CD8-positive, alpha-beta memory T cell (primary cell): ENCODE data around the gene AHI1. TPM values are rescaled to one million over a fixed set of nuclear protein-coding genes. Genes with fewer than 3 reads are reported as not detected.
"Not testable (repeated sequence)": the region's sequence is repeated elsewhere in the genome, so short reads cannot be mapped to it uniquely, and the experiment has no call there.

Experiments
- CTCF ChIA-PET: fragments of 350-600 bp; sonication (Branson Sonifier 250); formaldehyde crosslinking; loops from one replicate; lab custom pipeline; 2021; ENCODE audit warnings: antibody characterized with exemption; lab: Charles Lee
- POLR2A ChIA-PET: fragments of 350-600 bp; sonication (Branson Sonifier 250); formaldehyde crosslinking; loops from one replicate; lab custom pipeline; 2021; ENCODE audit warnings: antibody characterized with exemption; lab: Charles Lee
- DNase-seq, 5 donors: peaks; one replicate each; pipeline versions ENCODE4 v3.0.0 to v3.0.0-alpha.2; 2020 to 2022; ENCODE audit warnings: mixed read lengths in 1 of 5
- H3K27ac ChIP-seq: one replicate; pipeline ENCODE4 v1.7.0; 2013; ENCODE audit warnings: low read depth, mild to moderate bottlenecking, low read length, moderate library complexity
- H3K27me3 ChIP-seq: 2 replicates; pipeline ENCODE4 v1.7.0; 2013; ENCODE audit warnings: low read length, mild to moderate bottlenecking; ENCODE audit not compliant: insufficient read depth, poor library complexity, severe bottlenecking
- H3K36me3 ChIP-seq: 2 replicates; pipeline ENCODE4 v1.7.0; 2013; ENCODE audit warnings: mild to moderate bottlenecking, low read length, moderate library complexity; ENCODE audit not compliant: insufficient read depth
- H3K4me1 ChIP-seq: 2 replicates; pipeline ENCODE4 v1.7.0; 2013; ENCODE audit warnings: mild to moderate bottlenecking, low read length, moderate library complexity; ENCODE audit not compliant: insufficient read depth
- H3K4me3 ChIP-seq: 2 replicates; pipeline ENCODE4 v1.7.0; 2013; ENCODE audit warnings: mild to moderate bottlenecking, low read length
- H3K9me3 ChIP-seq: 2 replicates; pipeline ENCODE4 v1.7.0; 2013; ENCODE audit warnings: mild to moderate bottlenecking, low read length
- H3K27ac Mint-ChIP-seq, 8 donors: one replicate each; pipeline ENCODE4 v1.8.0; 2020 to 2021; ENCODE audit warnings: mixed read lengths in 8 of 8, mild to moderate bottlenecking in 6 of 8, inconsistent platforms in 3 of 8, moderate library complexity in 3 of 8
- H3K27me3 Mint-ChIP-seq, 2 donors: one replicate each; pipeline ENCODE4 v1.8.0; 2020 to 2021; ENCODE audit warnings: mixed read lengths in 2 of 2, mild to moderate bottlenecking in 1 of 2, moderate library complexity in 1 of 2
- H3K36me3 Mint-ChIP-seq, 3 donors: one replicate each; pipeline ENCODE4 v1.8.0; 2020 to 2021; ENCODE audit warnings: mixed read lengths in 3 of 3, inconsistent platforms in 1 of 3, mild to moderate bottlenecking in 1 of 3
- H3K4me1 Mint-ChIP-seq, 3 donors: one replicate each; pipeline ENCODE4 v1.8.0; 2020 to 2021; ENCODE audit warnings: mixed read lengths in 3 of 3, inconsistent platforms in 1 of 3, mild to moderate bottlenecking in 1 of 3
- H3K4me3 Mint-ChIP-seq, 7 donors: one replicate each; pipeline ENCODE4 v1.8.0; 2020 to 2021; ENCODE audit warnings: mixed read lengths in 7 of 7, mild to moderate bottlenecking in 6 of 7, moderate library complexity in 4 of 7, inconsistent platforms in 2 of 7
- H3K9me3 Mint-ChIP-seq, 5 donors: one replicate each; pipeline ENCODE4 v1.8.0; 2020 to 2022; ENCODE audit warnings: mixed read lengths in 5 of 5, mild to moderate bottlenecking in 3 of 5, moderate library complexity in 2 of 5, inconsistent platforms in 1 of 5
- polyA plus RNA-seq: library from polyadenylated mRNA; unstranded; fragments of 300-500 nt; fragmentation: Illumina TruSeq; gene quantifications from one replicate; pipeline ENCODE4 v1.2.3, GENCODE V29; 2021
- total RNA-seq, 2 experiments: library from RNA; stranded (reverse); gene quantifications; one replicate each; pipeline ENCODE4 v1.2.3, GENCODE V29; 2021

Gene AHI1
- total and polyA plus RNA-seq, 3 experiments from 2014 or later = 3.6 to 41.2 (median 41.1) TPM

DNA sequence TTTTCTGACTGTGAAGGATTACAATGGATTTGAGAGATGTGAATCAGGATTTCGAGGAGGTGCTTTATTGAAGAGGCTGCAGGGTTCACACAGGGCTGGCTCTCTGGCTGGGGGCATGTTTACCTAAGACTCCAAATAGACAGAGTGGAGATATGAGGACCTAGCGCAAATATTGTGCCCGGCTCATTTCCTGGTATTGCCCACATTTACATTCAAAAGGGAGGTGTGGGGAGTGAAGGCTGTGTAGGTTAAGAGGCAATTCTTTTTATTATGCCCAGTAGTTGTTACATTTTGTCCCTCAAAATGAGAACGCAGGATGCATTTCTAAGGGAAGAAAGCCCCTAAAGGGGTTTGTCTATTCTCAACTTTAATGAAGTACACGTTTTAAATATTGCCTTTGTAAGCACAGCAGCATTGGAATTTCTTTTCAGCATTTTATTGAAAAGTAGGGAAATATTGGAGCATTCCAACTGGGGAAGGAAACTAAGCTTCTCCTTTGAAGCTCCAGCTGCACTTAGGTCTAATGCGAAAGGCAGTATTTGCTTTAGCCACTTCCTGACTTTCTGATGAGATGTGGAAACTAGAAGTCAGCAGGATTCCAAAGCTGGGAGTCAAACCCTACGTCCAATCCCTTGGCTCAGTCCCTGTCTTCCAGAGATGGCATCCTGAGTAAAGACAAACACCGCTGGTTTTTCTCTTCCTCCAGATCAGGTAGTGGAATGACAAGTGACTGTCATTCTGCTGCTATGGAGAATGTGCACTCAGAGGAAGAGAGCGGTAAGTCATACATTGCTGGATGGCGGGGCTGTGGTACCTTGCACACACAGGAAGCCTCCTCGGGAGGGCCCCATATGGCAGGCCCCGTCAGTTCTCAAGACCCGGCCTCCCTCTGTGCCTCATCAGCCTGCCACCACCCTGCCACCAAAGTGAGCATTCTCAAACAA is 245.8 kb downstream of the AHI1 start:
- Mint-ChIP-seq H3K36me3 (no peaks in the 10 kb centered on the region), H3K27ac (no peak overlapping the region), H3K27me3 (peaks cover 0 to 1% of the 10 kb centered on the region in 2 donors), H3K9me3 (no peaks in the 10 kb centered on the region), H3K4me1 (no peaks in the 10 kb centered on the region), H3K4me3 (no peak overlapping the region)
- no peaks in the 10 kb centered on the region for H3K36me3 ChIP-seq
- ChIA-PET CTCF (no interaction called here), POLR2A (no interaction called here)
- no peak overlapping the region for H3K27ac ChIP-seq
- no peaks in the 10 kb centered on the region for H3K27me3 ChIP-seq
- H3K4me3 ChIP-seq = no peak overlapping the region
- no peaks in the 10 kb centered on the region for H3K4me1 ChIP-seq
- no peak for DNase-seq
- no peaks in the 10 kb centered on the region for H3K9me3 ChIP-seq

DNA sequence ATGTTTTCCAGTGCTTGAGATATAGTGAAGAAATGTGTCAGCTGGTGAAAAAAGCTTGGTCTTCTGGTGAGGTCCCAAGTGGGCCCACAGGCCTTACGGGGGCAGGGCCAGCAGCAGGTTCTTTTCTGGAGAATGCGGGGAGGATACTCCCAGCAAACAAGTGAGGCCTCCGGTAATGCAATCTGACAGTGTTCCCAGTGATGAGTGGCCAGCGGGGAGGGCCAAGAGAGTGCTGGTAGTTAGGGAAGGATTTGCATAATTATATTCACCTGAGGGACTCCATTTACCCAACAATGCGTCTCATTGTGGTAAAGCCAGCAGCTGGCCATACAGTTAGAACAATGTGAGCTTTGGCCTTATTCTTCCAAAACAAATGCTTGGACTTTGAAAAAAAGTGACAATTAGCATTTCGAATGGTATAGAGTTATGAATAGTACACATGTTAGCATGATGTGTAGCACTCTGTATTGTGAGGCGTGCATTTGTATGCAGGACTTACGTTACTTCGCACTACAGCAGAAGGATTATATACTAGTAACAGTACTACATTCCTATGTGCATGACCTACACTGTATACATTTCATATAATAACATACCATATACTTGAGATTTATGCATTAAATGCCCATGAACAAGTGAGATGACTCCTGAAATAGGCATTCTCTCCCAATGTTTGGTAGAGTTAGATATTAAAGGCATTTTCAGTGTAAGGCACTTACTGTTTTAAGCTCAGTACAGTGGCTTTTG is 246.6 kb downstream of the AHI1 start:
- POLR2A ChIA-PET = no interaction called here
- CTCF ChIA-PET = no interaction called here
- Histone ChIP-seq H3K27me3 (no peaks in the 10 kb centered on the region), H3K27ac (no peak overlapping the region), H3K4me3 (no peak overlapping the region), H3K4me1 (no peaks in the 10 kb centered on the region), H3K36me3 (no peaks in the 10 kb centered on the region), H3K9me3 (no peaks in the 10 kb centered on the region)
- DNase-seq = no peak
- no peaks in the 10 kb centered on the region for H3K9me3 Mint-ChIP-seq
- H3K4me1 Mint-ChIP-seq = no peaks in the 10 kb centered on the region
- no peak overlapping the region for H3K4me3 Mint-ChIP-seq
- no peak overlapping the region for H3K27ac Mint-ChIP-seq
- no peaks in the 10 kb centered on the region for H3K36me3 Mint-ChIP-seq
- peaks cover 0 to 1% of the 10 kb centered on the region in 2 donors for H3K27me3 Mint-ChIP-seq

GRCh38 chr6:135250234-135250633 is 247.3 kb downstream of the AHI1 start:
- Histone ChIP-seq H3K27me3 (no peaks in the 10 kb centered on the region), H3K4me3 (no peak overlapping the region), H3K4me1 (no peaks in the 10 kb centered on the region), H3K9me3 (no peaks in the 10 kb centered on the region), H3K27ac (no peak overlapping the region), H3K36me3 (no peaks in the 10 kb centered on the region)
- CTCF ChIA-PET = no interaction called here
- no peak overlapping the region for H3K4me3 Mint-ChIP-seq
- POLR2A ChIA-PET = no interaction called here
- no peaks in the 10 kb centered on the region for H3K9me3 Mint-ChIP-seq
- H3K4me1 Mint-ChIP-seq = no peaks in the 10 kb centered on the region
- no peaks in the 10 kb centered on the region for H3K36me3 Mint-ChIP-seq
- H3K27ac Mint-ChIP-seq = no peak overlapping the region
- H3K27me3 Mint-ChIP-seq = peaks cover 0 to 1% of the 10 kb centered on the region in 2 donors
- no peak for DNase-seq

DNA sequence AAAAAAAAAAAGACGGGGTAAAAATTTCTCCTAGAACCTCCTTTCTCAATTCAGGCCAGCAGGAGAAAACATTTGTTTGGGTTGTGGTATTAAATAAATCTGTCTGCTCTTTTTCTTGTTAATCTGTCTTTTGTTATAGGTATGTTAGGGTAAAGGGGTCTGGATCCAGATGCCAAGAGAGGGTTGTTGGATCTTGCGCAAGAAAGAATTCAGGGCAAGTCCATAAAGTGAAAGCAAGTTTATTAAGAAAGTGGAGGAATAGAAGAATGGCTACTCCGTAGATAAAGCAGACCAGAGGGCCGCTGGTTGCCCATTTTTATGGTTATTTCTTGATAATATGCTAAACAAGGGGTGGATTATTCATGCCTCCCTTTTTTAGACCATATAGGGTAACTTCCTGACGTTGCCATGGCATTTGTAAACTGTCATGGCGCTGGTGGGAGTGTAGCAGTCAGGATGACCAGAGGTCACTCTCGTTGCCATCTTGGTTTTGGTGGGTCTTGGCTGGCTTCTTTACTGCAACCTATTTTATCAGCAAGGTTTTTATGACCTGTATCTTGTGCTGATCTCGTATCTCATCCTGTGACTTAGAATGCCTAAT is 251.0 kb downstream of the AHI1 start:
- H3K4me1 ChIP-seq, H3K36me3 Mint-ChIP-seq, H3K4me1 Mint-ChIP-seq, H3K9me3 Mint-ChIP-seq, H3K9me3 ChIP-seq, H3K27ac Mint-ChIP-seq, CTCF ChIA-PET, H3K4me3 ChIP-seq, H3K27ac ChIP-seq, H3K36me3 ChIP-seq, DNase-seq, POLR2A ChIA-PET, H3K4me3 Mint-ChIP-seq, H3K27me3 ChIP-seq, H3K27me3 Mint-ChIP-seq: not testable (repeated sequence)

DNA sequence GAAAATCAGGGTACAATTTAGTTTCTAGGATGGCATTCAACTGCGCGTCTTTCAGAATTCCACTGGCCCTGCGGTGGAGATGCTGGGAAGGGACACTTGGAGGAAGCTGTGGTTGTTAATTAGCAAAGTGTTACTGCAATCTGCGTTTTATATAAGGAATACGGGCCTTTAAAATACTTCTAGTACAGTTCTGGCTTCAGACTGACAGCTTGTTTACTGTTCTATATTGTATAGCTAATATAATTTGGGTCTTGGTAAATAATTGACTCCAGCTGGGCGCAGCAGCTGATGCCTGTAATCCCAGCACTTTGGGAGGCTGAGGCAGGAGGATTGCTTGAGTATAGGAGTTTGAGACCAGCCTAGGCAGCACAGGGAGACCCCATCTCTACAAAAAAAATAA is 252.7 kb downstream of the AHI1 start:
- Mint-ChIP-seq H3K27ac (no peak overlapping the region), H3K9me3 (peaks cover 0 to 2% (median 0%) of the 10 kb centered on the region in 5 donors), H3K4me1 (no peaks in the 10 kb centered on the region), H3K27me3 (no peaks in the 10 kb centered on the region), H3K4me3 (no peak overlapping the region), H3K36me3 (no peaks in the 10 kb centered on the region)
- no peaks in the 10 kb centered on the region for H3K9me3 ChIP-seq
- H3K27me3 ChIP-seq = no peaks in the 10 kb centered on the region
- DNase-seq = no peak
- no peak overlapping the region for H3K4me3 ChIP-seq
- ChIA-PET CTCF (no interaction called here), POLR2A (no interaction called here)
- no peaks in the 10 kb centered on the region for H3K36me3 ChIP-seq
- H3K4me1 ChIP-seq = no peaks in the 10 kb centered on the region
- no peak overlapping the region for H3K27ac ChIP-seq

DNA sequence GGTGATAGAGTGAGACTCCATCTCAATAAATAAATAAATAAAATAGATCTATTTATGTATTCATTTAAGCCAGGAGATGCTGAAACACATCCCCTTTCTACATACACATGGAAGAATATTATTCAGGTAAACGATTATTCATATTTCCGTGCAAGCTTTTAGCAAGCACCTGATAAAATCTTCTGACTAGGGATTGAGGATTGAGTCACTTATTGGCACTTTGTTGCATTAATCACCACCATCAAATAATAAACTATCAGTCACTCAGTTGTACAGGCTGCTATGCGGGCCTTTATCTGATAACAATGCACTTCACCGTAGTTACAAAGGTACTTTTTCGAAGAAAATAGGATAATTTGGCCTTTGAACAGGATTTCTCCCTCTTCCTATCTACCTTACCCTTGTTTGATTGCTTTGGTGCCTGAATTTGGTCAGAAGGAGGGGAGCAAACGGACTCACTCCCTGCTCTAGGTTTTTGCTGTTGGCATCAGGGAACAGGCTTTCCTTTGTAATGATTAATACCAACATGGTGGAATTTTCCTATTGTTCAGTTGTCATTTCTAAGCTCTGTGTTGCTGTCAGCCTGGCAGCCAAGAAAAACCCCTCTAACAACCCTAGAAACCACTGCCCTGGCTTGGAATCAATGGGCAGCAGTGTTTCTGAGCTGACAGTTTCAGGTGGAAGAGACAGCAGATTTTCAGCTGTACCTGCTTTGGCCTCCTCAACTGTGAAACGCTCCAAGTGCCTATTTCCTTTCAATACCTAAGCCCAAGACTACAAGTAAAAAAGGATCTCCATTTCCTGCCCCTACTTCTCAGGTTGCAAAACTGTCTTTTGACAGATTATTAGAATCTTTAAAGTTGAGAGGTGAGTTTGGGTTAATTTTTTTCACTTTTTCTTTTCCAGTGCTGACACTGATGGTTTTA is 253.4 kb downstream of the AHI1 start:
- H3K9me3 ChIP-seq = no peaks in the 10 kb centered on the region
- H3K4me3 ChIP-seq = no peak overlapping the region
- peaks cover 0 to 2% (median 0%) of the 10 kb centered on the region in 5 donors for H3K9me3 Mint-ChIP-seq
- H3K27me3 ChIP-seq = no peaks in the 10 kb centered on the region
- H3K4me1 ChIP-seq = no peaks in the 10 kb centered on the region
- no peaks in the 10 kb centered on the region for H3K4me1 Mint-ChIP-seq
- no peaks in the 10 kb centered on the region for H3K27me3 Mint-ChIP-seq
- POLR2A ChIA-PET = no interaction called here
- no peak overlapping the region for H3K4me3 Mint-ChIP-seq
- CTCF ChIA-PET = no interaction called here
- no peak overlapping the region for H3K27ac ChIP-seq
- no peaks in the 10 kb centered on the region for H3K36me3 Mint-ChIP-seq
- H3K36me3 ChIP-seq = no peaks in the 10 kb centered on the region
- H3K27ac Mint-ChIP-seq = no peak overlapping the region
- DNase-seq = no peak

- no peak overlapping the region for H3K4me3 Mint-ChIP-seq
- H3K27ac Mint-ChIP-seq = no peak overlapping the region
- peaks cover 0 to 2% (median 0%) of the 10 kb centered on the region in 5 donors for H3K9me3 Mint-ChIP-seq
- DNase-seq = no peak
- H3K4me1 Mint-ChIP-seq = peaks cover 0 to 8% (median 3%) of the 10 kb centered on the region in 3 donors
- no peaks in the 10 kb centered on the region for H3K36me3 Mint-ChIP-seq
- Histone ChIP-seq H3K9me3 (no peaks in the 10 kb centered on the region), H3K4me3 (no peak overlapping the region), H3K36me3 (no peaks in the 10 kb centered on the region), H3K27ac (no peak overlapping the region), H3K4me1 (no peaks in the 10 kb centered on the region), H3K27me3 (no peaks in the 10 kb centered on the region)
- H3K27me3 Mint-ChIP-seq = peaks cover 0 to 3% of the 10 kb centered on the region in 2 donors
- CTCF ChIA-PET = no interaction called here
- POLR2A ChIA-PET = no interaction called here
Measured at GRCh38 chr6:135240711-135241110, 256.8 kb downstream of the AHI1 start.
